HepG2 (cell line): ENCODE measurements around the gene FUT3. TPM values are rescaled to one million over a fixed set of nuclear protein-coding genes. Genes with fewer than 3 reads are reported as not detected.
A peak's percentile ranks its signal among the peaks of the same experiment; 100 is the strongest.

Experiments used
- ADNP ChIP-seq: sonication (generic); formaldehyde crosslinking; IDR thresholded peaks from 2 replicates; pipeline ENCODE4 v1.4.0; 2020; ENCODE audit warnings: missing genetic modification reagents
- AHR ChIP-seq: IDR thresholded peaks from 2 replicates; pipeline ENCODE4 v1.6.1; 2018; ENCODE audit warnings: missing genetic modification reagents, missing compliant biosample characterization
- ARHGAP35 ChIP-seq: sonication (generic); formaldehyde crosslinking; IDR thresholded peaks from 2 replicates; pipeline ENCODE4 v1.9.0; 2022; ENCODE audit warnings: mild to moderate bottlenecking, inconsistent platforms, moderate library complexity, missing genetic modification reagents, borderline replicate concordance
- ARNTL ChIP-seq: sonication (generic); formaldehyde crosslinking; IDR thresholded peaks from 2 replicates; pipeline ENCODE4 v1.4.0; 2020; ENCODE audit warnings: mild to moderate bottlenecking, missing genetic modification reagents
- DR1 ChIP-seq: sonication (generic); formaldehyde crosslinking; IDR thresholded peaks from 2 replicates; pipeline ENCODE4 v1.8.0; 2021; ENCODE audit warnings: mild to moderate bottlenecking, missing genetic modification reagents, inconsistent platforms
- IKZF1 ChIP-seq: fragments of 450-650 bp; IDR thresholded peaks from 2 replicates; pipeline ENCODE4 v1.7.1; 2016
- MBD4 ChIP-seq: IDR thresholded peaks from 2 replicates; pipeline ENCODE4 v1.6.1; 2012; ENCODE audit warnings: low read length, inconsistent platforms, borderline replicate concordance
- MTA1 ChIP-seq: sonication (generic); formaldehyde crosslinking; IDR thresholded peaks from 2 replicates; pipeline ENCODE4 v1.4.0; 2020; ENCODE audit warnings: missing genetic modification reagents, mild to moderate bottlenecking, borderline replicate concordance
- MYNN ChIP-seq: sonication (generic); formaldehyde crosslinking; IDR thresholded peaks from 2 replicates; pipeline ENCODE4 v1.4.0; 2020; ENCODE audit warnings: mild to moderate bottlenecking, low read depth, missing genetic modification reagents
- NRL ChIP-seq: sonication (generic); formaldehyde crosslinking; IDR thresholded peaks from 2 replicates; pipeline ENCODE4 v1.5.0; 2020; ENCODE audit warnings: missing genetic modification reagents, mild to moderate bottlenecking, moderate library complexity, borderline replicate concordance
- ONECUT2 ChIP-seq: sonication (generic); formaldehyde crosslinking; IDR thresholded peaks from 2 replicates; pipeline ENCODE4 v1.4.0; 2020; ENCODE audit warnings: missing genetic modification reagents
- RFXAP ChIP-seq: sonication (generic); formaldehyde crosslinking; IDR thresholded peaks from 2 replicates; pipeline ENCODE4 v1.4.0; 2020; ENCODE audit warnings: missing genetic modification reagents, borderline replicate concordance
- STAG1 ChIP-seq: sonication (generic); formaldehyde crosslinking; IDR thresholded peaks from 2 replicates; pipeline ENCODE4 v1.4.0; 2020; ENCODE audit warnings: missing genetic modification reagents
- TBP ChIP-seq: sonication (generic); formaldehyde crosslinking; IDR thresholded peaks from 2 replicates; pipeline ENCODE4 v1.5.0; 2020; ENCODE audit warnings: missing genetic modification reagents
- TCF7 ChIP-seq: sonication (generic); IDR thresholded peaks from 2 replicates; pipeline ENCODE4 v1.6.1; 2016; ENCODE audit warnings: antibody characterized with exemption, low read depth
- YEATS2 ChIP-seq: sonication (generic); formaldehyde crosslinking; IDR thresholded peaks from 2 replicates; pipeline ENCODE4 v1.4.0; 2020; ENCODE audit warnings: missing genetic modification reagents, borderline replicate concordance
- ZNF180 ChIP-seq: sonication (generic); formaldehyde crosslinking; IDR thresholded peaks from 2 replicates; pipeline ENCODE4 v1.4.0; 2020; ENCODE audit warnings: low read depth, missing genetic modification reagents, borderline replicate concordance
- ZNF260 ChIP-seq: sonication (generic); formaldehyde crosslinking; IDR thresholded peaks from 2 replicates; pipeline ENCODE4 v1.4.0; 2020; ENCODE audit warnings: missing genetic modification reagents, low read depth, mild to moderate bottlenecking, borderline replicate concordance
- ZNF33A ChIP-seq: sonication (generic); formaldehyde crosslinking; IDR thresholded peaks from 2 replicates; pipeline ENCODE4 v1.5.1; 2020; ENCODE audit warnings: missing genetic modification reagents, mild to moderate bottlenecking, moderate library complexity, borderline replicate concordance
- ZNF354B ChIP-seq: sonication (generic); formaldehyde crosslinking; IDR thresholded peaks from 2 replicates; pipeline ENCODE4 v1.8.0; 2022; ENCODE audit warnings: mild to moderate bottlenecking, missing genetic modification reagents
- ZNF839 ChIP-seq: sonication (generic); formaldehyde crosslinking; IDR thresholded peaks from 2 replicates; pipeline ENCODE4 v1.4.0; 2020; ENCODE audit warnings: missing genetic modification reagents, mild to moderate bottlenecking, borderline replicate concordance
- polyA plus RNA-seq, 8 experiments: library from polyadenylated mRNA; depleted of rRNA in 3 of 8; stranded (reverse) in 7 of 8; unstranded in 1 of 8; fragments of >200 nt; fragmentation: Illumina TruSeq in 4 of 8; extraction: Trizol in 4 of 8; gene quantifications; 2 replicates each; pipeline versions ENCODE4 v1.2.1 to v1.2.3, GENCODE V29; 2011 to 2016; ENCODE audit warnings: low read depth in 4 of 8, missing spikeins in 1 of 8, mixed read lengths in 1 of 8; ENCODE audit not compliant: insufficient read depth in 1 of 8
- total RNA-seq, 5 experiments: library from RNA; depleted of rRNA; stranded (reverse); fragments of >200 nt; fragmentation: Illumina TruSeq; extraction: Trizol; gene quantifications; 2 replicates each; pipeline ENCODE4 v1.2.3, GENCODE V29; 2016; ENCODE audit warnings: low read depth in 1 of 5
- TF ChIP-seq, protein P1 (sequence below), 2 experiments: sonication (generic) in 1 of 2; formaldehyde crosslinking in 1 of 2; IDR thresholded peaks; 2 replicates each; pipeline versions ENCODE4 v1.4.0 to v1.6.1; 2018 to 2020; ENCODE audit warnings: missing genetic modification reagents in 2 of 2, borderline replicate concordance in 1 of 2, low read depth in 1 of 2, mild to moderate bottlenecking in 1 of 2, missing biosample characterization in 1 of 2
- TF ChIP-seq, protein P2 (sequence below): IDR thresholded peaks from 2 replicates; pipeline ENCODE4 v1.6.1; 2018; ENCODE audit warnings: missing genetic modification reagents
- TF ChIP-seq, protein P3 (sequence below): sonication (generic); formaldehyde crosslinking; IDR thresholded peaks from 2 replicates; pipeline ENCODE4 v1.4.0; 2020; ENCODE audit warnings: missing genetic modification reagents
- TF ChIP-seq, protein P4 (sequence below): sonication (generic); formaldehyde crosslinking; IDR thresholded peaks from 2 replicates; pipeline ENCODE4 v1.4.0; 2020; ENCODE audit warnings: missing genetic modification reagents, borderline replicate concordance

FUT3 gene
- total and polyA plus RNA-seq, 2 of the 13 experiments (the other 11 are each of a cell fraction or from before 2014, with no cell fraction given) = 0.53 to 1.1 TPM

DNA sequence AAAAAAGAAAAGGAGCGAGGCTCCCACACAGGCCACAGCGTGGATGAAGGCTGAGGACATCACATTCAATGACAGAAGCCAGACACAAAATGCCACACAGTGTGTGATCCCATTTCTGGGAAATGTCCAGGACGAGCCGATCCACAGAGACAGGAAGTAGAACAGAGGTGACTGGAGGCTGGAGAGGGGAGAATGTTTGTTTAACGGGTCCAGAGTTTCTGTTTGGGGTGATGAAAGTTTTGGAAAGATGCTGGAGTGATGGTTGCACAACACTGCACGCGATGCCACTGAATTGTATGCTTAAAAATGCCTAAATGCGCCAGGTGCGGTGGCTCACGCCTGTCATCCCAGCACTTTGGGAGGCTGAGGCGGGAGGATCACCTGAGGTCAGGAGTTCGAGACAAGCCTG is 19.7 kb upstream of the FUT3 start (continued):
- TF ChIP-seq, protein P1, sequence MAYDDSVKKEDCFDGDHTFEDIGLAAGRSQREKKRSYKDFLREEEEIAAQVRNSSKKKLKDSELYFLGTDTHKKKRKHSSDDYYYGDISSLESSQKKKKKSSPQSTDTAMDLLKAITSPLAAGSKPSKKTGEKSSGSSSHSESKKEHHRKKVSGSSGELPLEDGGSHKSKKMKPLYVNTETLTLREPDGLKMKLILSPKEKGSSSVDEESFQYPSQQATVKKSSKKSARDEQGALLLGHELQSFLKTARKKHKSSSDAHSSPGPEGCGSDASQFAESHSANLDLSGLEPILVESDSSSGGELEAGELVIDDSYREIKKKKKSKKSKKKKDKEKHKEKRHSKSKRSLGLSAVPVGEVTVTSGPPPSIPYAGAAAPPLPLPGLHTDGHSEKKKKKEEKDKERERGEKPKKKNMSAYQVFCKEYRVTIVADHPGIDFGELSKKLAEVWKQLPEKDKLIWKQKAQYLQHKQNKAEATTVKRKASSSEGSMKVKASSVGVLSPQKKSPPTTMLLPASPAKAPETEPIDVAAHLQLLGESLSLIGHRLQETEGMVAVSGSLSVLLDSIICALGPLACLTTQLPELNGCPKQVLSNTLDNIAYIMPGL (CRISPR knock-in tag; IDR thresholded peaks at IDR 0.05; ENCODE audit: borderline replicate concordance in 1 of 2, low read depth in 1 of 2) = peak; percentile 28 to 58; a peak in 1 of 4 replicates
- TF ChIP-seq AHR (CRISPR knock-in tag) (peak; percentile 95), TBP (no peak), ZNF260 (CRISPR knock-in tag) (no peak), RFXAP (CRISPR knock-in tag) (peak; percentile 72), NRL (CRISPR knock-in tag) (no peak), MYNN (CRISPR knock-in tag) (no peak), DR1 (CRISPR knock-in tag) (no peak), STAG1 (CRISPR knock-in tag) (0 out of 2 replicates have a peak, but pooled peaks have one; percentile 14), TCF7 (peak; percentile 81), MTA1 (CRISPR knock-in tag) (peak; percentile 87; the same call in 1 of the 2 replicates), ZNF354B (no peak), ZNF180 (no peak), ARHGAP35 (CRISPR knock-in tag) (no peak), ZNF839 (CRISPR knock-in tag) (no peak), YEATS2 (CRISPR knock-in tag) (peak; percentile 70; the same call in 1 of the 2 replicates), MBD4 (no peak), ADNP (CRISPR knock-in tag) (peak; percentile 98), IKZF1 (no peak), ARNTL (CRISPR knock-in tag) (peak; percentile 89), ONECUT2 (no peak), ZNF33A (CRISPR knock-in tag) (no peak)
- TF ChIP-seq, protein P2, sequence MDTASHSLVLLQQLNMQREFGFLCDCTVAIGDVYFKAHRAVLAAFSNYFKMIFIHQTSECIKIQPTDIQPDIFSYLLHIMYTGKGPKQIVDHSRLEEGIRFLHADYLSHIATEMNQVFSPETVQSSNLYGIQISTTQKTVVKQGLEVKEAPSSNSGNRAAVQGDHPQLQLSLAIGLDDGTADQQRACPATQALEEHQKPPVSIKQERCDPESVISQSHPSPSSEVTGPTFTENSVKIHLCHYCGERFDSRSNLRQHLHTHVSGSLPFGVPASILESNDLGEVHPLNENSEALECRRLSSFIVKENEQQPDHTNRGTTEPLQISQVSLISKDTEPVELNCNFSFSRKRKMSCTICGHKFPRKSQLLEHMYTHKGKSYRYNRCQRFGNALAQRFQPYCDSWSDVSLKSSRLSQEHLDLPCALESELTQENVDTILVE = peak; percentile 92
- TF ChIP-seq, protein P3, sequence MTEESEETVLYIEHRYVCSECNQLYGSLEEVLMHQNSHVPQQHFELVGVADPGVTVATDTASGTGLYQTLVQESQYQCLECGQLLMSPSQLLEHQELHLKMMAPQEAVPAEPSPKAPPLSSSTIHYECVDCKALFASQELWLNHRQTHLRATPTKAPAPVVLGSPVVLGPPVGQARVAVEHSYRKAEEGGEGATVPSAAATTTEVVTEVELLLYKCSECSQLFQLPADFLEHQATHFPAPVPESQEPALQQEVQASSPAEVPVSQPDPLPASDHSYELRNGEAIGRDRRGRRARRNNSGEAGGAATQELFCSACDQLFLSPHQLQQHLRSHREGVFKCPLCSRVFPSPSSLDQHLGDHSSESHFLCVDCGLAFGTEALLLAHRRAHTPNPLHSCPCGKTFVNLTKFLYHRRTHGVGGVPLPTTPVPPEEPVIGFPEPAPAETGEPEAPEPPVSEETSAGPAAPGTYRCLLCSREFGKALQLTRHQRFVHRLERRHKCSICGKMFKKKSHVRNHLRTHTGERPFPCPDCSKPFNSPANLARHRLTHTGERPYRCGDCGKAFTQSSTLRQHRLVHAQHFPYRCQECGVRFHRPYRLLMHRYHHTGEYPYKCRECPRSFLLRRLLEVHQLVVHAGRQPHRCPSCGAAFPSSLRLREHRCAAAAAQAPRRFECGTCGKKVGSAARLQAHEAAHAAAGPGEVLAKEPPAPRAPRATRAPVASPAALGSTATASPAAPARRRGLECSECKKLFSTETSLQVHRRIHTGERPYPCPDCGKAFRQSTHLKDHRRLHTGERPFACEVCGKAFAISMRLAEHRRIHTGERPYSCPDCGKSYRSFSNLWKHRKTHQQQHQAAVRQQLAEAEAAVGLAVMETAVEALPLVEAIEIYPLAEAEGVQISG (CRISPR knock-in tag) = peak; percentile 83
- TF ChIP-seq, protein P4, sequence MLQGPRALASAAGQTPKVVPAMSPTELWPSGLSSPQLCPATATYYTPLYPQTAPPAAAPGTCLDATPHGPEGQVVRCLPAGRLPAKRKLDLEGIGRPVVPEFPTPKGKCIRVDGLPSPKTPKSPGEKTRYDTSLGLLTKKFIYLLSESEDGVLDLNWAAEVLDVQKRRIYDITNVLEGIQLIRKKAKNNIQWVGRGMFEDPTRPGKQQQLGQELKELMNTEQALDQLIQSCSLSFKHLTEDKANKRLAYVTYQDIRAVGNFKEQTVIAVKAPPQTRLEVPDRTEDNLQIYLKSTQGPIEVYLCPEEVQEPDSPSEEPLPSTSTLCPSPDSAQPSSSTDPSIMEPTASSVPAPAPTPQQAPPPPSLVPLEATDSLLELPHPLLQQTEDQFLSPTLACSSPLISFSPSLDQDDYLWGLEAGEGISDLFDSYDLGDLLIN (CRISPR knock-in tag) = no peak
